ENCODE data around the gene GALNT17.

The GALNT17 gene

GRCh38 chr7:71145906-71146901 lies 14.3 kb downstream of the GALNT17 start:
- Histone ChIP-seq H3K36me3 (replicated peaks) (no peaks in the 10 kb centered on the region), H3K27ac (no peak overlapping the region), H3K4me3 (ENCODE audit: low read depth, low read length) (no peak overlapping the region), H3K27me3 (replicated peaks) (no peaks in the 10 kb centered on the region)
- TF ChIP-seq, protein P1, sequence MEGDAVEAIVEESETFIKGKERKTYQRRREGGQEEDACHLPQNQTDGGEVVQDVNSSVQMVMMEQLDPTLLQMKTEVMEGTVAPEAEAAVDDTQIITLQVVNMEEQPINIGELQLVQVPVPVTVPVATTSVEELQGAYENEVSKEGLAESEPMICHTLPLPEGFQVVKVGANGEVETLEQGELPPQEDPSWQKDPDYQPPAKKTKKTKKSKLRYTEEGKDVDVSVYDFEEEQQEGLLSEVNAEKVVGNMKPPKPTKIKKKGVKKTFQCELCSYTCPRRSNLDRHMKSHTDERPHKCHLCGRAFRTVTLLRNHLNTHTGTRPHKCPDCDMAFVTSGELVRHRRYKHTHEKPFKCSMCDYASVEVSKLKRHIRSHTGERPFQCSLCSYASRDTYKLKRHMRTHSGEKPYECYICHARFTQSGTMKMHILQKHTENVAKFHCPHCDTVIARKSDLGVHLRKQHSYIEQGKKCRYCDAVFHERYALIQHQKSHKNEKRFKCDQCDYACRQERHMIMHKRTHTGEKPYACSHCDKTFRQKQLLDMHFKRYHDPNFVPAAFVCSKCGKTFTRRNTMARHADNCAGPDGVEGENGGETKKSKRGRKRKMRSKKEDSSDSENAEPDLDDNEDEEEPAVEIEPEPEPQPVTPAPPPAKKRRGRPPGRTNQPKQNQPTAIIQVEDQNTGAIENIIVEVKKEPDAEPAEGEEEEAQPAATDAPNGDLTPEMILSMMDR (IDR thresholded peaks at IDR 0.05; ENCODE audit: low read depth, low read length, missing control alignments), result no peak
- DNase-seq, result no peak
- in situ Hi-C loops (cut with HindIII; ENCODE audit: low pct_ligation_motif_present, low sequenced_read_pairs), result no loop called here

DNA sequence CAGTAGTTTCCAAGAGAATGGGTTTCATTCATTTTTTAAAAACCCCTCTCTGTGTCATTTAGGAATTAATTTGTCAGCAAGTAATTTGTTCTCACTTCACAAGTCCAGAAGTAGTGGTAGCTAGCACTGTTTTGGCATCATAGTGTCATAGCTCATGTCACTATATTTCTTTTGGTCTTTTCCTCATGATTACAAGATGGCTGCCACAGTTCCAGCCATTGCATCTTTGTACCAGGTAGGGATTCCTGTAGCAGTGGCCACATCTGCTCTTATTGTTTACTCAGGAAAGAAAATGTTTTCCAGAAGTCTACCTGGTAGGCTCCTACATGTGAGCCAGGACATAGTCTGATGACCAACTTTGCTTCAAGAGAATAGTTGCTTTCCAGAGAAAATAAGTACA lies 16.2 kb downstream of the GALNT17 start:
- no peaks in the 10 kb centered on the region for H3K27me3 ChIP-seq (replicated peaks)
- no peak overlapping the region for H3K4me3 ChIP-seq (ENCODE audit: low read depth, low read length)
- in situ Hi-C loops (cut with HindIII; ENCODE audit: low pct_ligation_motif_present, low sequenced_read_pairs), result no loop called here
- H3K27ac ChIP-seq, result no peak overlapping the region
- TF ChIP-seq, protein P1 (IDR thresholded peaks at IDR 0.05; ENCODE audit: low read depth, low read length, missing control alignments), result no peak
- no peak for DNase-seq
- H3K36me3 ChIP-seq (replicated peaks), result no peaks in the 10 kb centered on the region

- DNase-seq, result no peak
These were observed 23.3 kb downstream of the GALNT17 start for GRCh38 chr7:71155236-71155635.

GRCh38 chr7:71157757-71158156 lies 25.8 kb downstream of the GALNT17 start:
- TF ChIP-seq, protein P1 (IDR thresholded peaks at IDR 0.05; ENCODE audit: low read depth, low read length, missing control alignments), result no peak
- Histone ChIP-seq H3K36me3 (replicated peaks) (no peaks in the 10 kb centered on the region), H3K27me3 (replicated peaks) (no peaks in the 10 kb centered on the region), H3K27ac (no peak overlapping the region), H3K4me3 (ENCODE audit: low read depth, low read length) (no peak overlapping the region)
- no peak for DNase-seq
- in situ Hi-C loops (cut with HindIII; ENCODE audit: low pct_ligation_motif_present, low sequenced_read_pairs), result no loop called here

More at GRCh38 chr7:71155236-71155635, 23.3 kb downstream of the GALNT17 start:
- in situ Hi-C loops (cut with HindIII; ENCODE audit: low pct_ligation_motif_present, low sequenced_read_pairs), result no loop called here
- Histone ChIP-seq H3K27ac (no peak overlapping the region), H3K27me3 (replicated peaks) (no peaks in the 10 kb centered on the region), H3K4me3 (ENCODE audit: low read depth, low read length) (no peak overlapping the region), H3K36me3 (replicated peaks) (no peaks in the 10 kb centered on the region)
- TF ChIP-seq, protein P1 (IDR thresholded peaks at IDR 0.05; ENCODE audit: low read depth, low read length, missing control alignments), result no peak

- TF ChIP-seq, protein P1 (IDR thresholded peaks at IDR 0.05; ENCODE audit: low read depth, low read length, missing control alignments), result no peak
- DNase-seq, result no peak
These were observed 33.8 kb downstream of the GALNT17 start for GRCh38 chr7:71165708-71166107.

More at GRCh38 chr7:71165708-71166107, 33.8 kb downstream of the GALNT17 start:
- H3K36me3 ChIP-seq (replicated peaks), result no peaks in the 10 kb centered on the region
- in situ Hi-C loops (cut with HindIII; ENCODE audit: low pct_ligation_motif_present, low sequenced_read_pairs), result no loop called here
- no peaks in the 10 kb centered on the region for H3K27me3 ChIP-seq (replicated peaks)
- H3K27ac ChIP-seq, result no peak overlapping the region
- no peak overlapping the region for H3K4me3 ChIP-seq (ENCODE audit: low read depth, low read length)
